ENCODE measurements around the gene CCND3.

DNA sequence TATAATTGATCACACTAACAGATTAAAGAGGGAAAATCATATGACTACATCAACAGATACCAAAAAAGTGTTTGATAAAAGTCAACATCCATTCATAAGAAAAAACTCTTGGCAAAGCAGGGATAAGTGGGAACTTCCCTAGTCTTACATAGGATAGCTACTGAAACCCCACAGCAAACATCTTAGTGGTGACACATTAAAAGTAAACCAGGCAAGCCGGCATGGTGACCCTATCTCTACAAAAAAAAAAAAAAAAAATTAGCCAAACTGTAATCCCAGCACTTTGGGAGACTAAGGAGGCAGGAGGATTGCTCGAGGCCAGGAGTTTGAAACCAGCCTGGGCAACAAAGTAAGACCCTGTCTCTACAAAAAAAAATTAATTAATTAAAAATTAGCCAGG lies 13.8 kb upstream of the CCND3 start:
- TF ChIP-seq, protein P1, sequence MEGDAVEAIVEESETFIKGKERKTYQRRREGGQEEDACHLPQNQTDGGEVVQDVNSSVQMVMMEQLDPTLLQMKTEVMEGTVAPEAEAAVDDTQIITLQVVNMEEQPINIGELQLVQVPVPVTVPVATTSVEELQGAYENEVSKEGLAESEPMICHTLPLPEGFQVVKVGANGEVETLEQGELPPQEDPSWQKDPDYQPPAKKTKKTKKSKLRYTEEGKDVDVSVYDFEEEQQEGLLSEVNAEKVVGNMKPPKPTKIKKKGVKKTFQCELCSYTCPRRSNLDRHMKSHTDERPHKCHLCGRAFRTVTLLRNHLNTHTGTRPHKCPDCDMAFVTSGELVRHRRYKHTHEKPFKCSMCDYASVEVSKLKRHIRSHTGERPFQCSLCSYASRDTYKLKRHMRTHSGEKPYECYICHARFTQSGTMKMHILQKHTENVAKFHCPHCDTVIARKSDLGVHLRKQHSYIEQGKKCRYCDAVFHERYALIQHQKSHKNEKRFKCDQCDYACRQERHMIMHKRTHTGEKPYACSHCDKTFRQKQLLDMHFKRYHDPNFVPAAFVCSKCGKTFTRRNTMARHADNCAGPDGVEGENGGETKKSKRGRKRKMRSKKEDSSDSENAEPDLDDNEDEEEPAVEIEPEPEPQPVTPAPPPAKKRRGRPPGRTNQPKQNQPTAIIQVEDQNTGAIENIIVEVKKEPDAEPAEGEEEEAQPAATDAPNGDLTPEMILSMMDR (IDR thresholded peaks at IDR 0.05; ENCODE audit: low read length) = no peak
- TF ChIP-seq EZH2 (optimal IDR thresholded peaks at IDR 0.05; ENCODE audit: low read depth, low read length) (no peak), EZH2phosphoT487 (IDR thresholded peaks at IDR 0.05; ENCODE audit: low read length) (no peak)

Measured in MM.1S (cell line).